ENCODE measurements around the gene E2F7. TPM values are rescaled to one million over a fixed set of nuclear protein-coding genes. Genes with fewer than 3 reads are reported as not detected.

E2F7 gene
- total and polyA plus RNA-seq, 2 of the 4 experiments (the other 2 are of a cell fraction): 6.0 to 8.1 TPM

DNA sequence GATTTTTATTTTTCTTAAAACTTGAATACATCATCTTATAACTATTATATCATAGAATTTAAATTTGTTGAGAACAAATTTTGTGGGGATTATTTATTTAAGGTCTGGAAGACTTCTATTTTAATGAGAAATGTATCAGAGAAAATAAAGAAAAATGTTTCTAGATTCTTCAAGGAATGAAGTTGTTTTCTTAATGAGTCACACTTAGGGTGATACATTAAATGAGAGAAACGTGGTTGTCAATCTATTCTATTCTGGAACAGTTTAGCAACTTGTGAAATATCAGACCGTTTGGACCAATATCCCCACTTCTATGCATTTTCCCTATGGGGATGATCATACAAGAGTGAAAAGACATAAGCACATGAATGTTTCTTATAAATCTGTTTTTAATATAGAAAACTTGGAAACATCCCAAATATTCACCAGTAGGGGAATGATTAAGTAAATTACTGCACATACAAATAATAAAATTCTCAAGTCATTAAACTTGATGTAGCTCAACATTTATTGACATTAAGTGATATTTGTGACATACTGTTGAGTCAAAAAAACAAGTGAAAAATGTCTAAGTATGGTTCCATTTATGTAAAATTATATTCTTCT, 88.5 kb downstream of the E2F7 start:
- POLR2A ChIA-PET (ENCODE audit: unreplicated experiment): no interaction called here
- Histone ChIP-seq H3K4me2 (ENCODE audit: low read depth, low read length) (no peak overlapping the region), H2BK5ac (ENCODE audit: low read depth, low read length, poor library complexity, severe bottlenecking) (no peak overlapping the region), H3K27me3 (ENCODE audit: control insufficient read depth, insufficient read depth, low read length) (peaks cover 1% of the 10 kb centered on the region; the same call in 1 of the 2 replicates), H3K18ac (ENCODE audit: low read depth, low read length) (no peak overlapping the region), H4K8ac (ENCODE audit: low read depth in 2 of 2, low read length in 2 of 2) (no peak overlapping the region), H3K14ac (replicated peaks; ENCODE audit: low read depth, low read length) (no peak overlapping the region), H3K9me3 (ENCODE audit: control insufficient read depth, insufficient read depth, low read length) (no peaks in the 10 kb centered on the region), H2BK15ac (ENCODE audit: low read depth, low read length) (no peak overlapping the region), H2BK120ac (ENCODE audit: low read depth, low read length) (no peak overlapping the region), H2AK9ac (replicated peaks; ENCODE audit: low read depth, low read length, poor library complexity) (no peak overlapping the region), H4K5ac (ENCODE audit: low read depth, low read length) (no peak overlapping the region), H2AK5ac (ENCODE audit: low read depth, low read length) (no peak overlapping the region), H3K4ac (ENCODE audit: low read depth, low read length) (no peak overlapping the region), H3K4me1 (ENCODE audit: control insufficient read depth, insufficient read depth, low read length) (no peaks in the 10 kb centered on the region), H3K79me1 (ENCODE audit: low read depth in 1 of 2, low read length in 2 of 2) (no peaks in the 10 kb centered on the region), H3K9me1 (ENCODE audit: insufficient read depth, low read length) (no peaks in the 10 kb centered on the region), H2AFZ (replicated peaks; ENCODE audit: low read length, poor library complexity) (no peak overlapping the region), H4K20me1 (ENCODE audit: insufficient read depth, low read length) (no peaks in the 10 kb centered on the region), H3K56ac (ENCODE audit: extremely low read depth, insufficient read depth, low read length) (no peak overlapping the region), H2BK20ac (ENCODE audit: low read depth, low read length) (no peak overlapping the region), H3K23ac (ENCODE audit: low read depth, low read length) (no peak overlapping the region), H3K36me3 (ENCODE audit: control insufficient read depth, insufficient read depth, low read length) (no peaks in the 10 kb centered on the region), H3K4me3 (ENCODE audit: insufficient read depth, low read depth, low read length) (no peak overlapping the region), H3K9ac (ENCODE audit: low read depth, low read length) (no peak overlapping the region), H3K27ac (ENCODE audit: insufficient read depth, low read length) (no peak overlapping the region), H4K91ac (ENCODE audit: insufficient read depth, low read depth, low read length) (no peak overlapping the region)
- no TSS peak for BruUV-seq (replicated peaks)
- dilution Hi-C loops (cut with HindIII; ENCODE audit: low sequenced_read_pairs, unreplicated experiment): no loop called here
- no peak for ATAC-seq (ENCODE audit: low read depth)
- DNase-seq: no peak
- no CpG with 5 or more reads among the region's 2 CpGs for WGBS, 2 experiments (ENCODE audit: extremely low coverage in 2 of 2, insufficient read length in 1 of 2)
- TF ChIP-seq NFE2L2 (IDR thresholded peaks at IDR 0.05; ENCODE audit: low read depth, low read length) (no peak), POLR2A (IDR thresholded peaks at IDR 0.05; ENCODE audit: low read depth, low read length) (no peak), FOS (IDR thresholded peaks at IDR 0.05; ENCODE audit: low read depth, low read length) (no peak), MAZ (IDR thresholded peaks at IDR 0.05; ENCODE audit: borderline replicate concordance, low read depth, low read length) (no peak), RAD21 (IDR thresholded peaks at IDR 0.05; ENCODE audit: low read length) (no peak)
- TF ChIP-seq, protein P1, sequence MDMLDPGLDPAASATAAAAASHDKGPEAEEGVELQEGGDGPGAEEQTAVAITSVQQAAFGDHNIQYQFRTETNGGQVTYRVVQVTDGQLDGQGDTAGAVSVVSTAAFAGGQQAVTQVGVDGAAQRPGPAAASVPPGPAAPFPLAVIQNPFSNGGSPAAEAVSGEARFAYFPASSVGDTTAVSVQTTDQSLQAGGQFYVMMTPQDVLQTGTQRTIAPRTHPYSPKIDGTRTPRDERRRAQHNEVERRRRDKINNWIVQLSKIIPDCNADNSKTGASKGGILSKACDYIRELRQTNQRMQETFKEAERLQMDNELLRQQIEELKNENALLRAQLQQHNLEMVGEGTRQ (IDR thresholded peaks at IDR 0.05; ENCODE audit: low read depth, low read length): no peak
- intact Hi-C loops (cut with micrococcal nuclease): no loop called here
- in situ Hi-C loops (cut with MboI; ENCODE audit: low sequenced_read_pairs): no loop called here
- CTCF ChIA-PET: no interaction called here

Other genes starting within 250 kb of the E2F7 start
- 156 and 157 TPM in 2 replicates for gene CSRP2, start 186.6 kb downstream of the E2F7 start, total RNA-seq (2012; rRNA removed)
- 160 and 179 TPM in 2 replicates for gene CSRP2, start 186.6 kb downstream of the E2F7 start, polyA plus RNA-seq (2012; rRNA removed)

All from IMR-90 (cell line).